NCI-H524 treated with DMSO at 0.1 percent for 48 hours (cell line): ENCODE results near the gene AOPEP.

Source experiments
- DNase-seq: peaks from one replicate; lab custom pipeline; 2025; lab: John Stamatoyannopoulos, UW

Gene AOPEP

DNA sequence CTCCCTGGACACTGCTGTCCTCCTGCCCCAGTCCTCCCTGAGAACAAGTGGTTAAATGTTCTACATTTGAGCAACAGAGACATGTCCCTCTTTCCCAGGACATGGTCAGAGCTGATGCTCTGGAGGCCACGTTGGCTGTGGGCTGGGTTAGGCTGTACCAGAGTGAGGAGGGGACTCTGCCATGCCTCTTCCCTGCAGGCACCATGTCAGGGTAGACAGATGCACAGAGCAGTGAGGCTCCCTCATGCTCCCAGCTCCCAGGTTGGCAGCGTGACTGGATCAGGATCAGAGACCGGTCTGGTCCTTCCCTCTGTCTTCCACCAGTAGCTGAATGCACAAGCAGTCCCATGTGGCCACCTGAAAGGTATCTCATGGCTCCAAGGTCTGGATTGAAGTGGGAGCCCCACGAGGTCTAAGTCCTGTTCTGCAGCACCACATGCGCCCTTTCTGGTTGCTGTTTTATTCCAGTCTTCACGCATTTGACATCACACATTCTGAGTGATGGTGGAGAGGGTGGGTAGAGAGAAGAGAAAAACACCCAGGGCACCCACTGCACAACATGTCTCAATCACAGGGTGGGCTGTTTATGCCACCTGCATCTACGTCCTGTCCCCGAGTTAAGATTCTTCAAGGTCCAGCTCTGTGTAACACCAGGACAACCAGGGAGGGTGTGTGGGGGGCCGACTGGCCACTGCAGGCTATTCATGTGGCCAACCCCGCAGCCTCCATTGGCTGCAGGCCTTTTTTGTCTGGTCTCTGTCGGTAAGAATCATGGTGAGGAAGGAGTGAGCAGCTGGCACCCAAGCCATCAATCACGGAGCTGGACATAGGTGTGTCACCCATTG is 386.2 kb downstream of the AOPEP start:
- DNase-seq = no peak

GRCh38 chr9:95115104-95115503 is 388.6 kb downstream of the AOPEP start:
- no peak for DNase-seq

- no peak for DNase-seq
These were observed 389.7 kb downstream of the AOPEP start for GRCh38 chr9:95116002-95116807.

- no peak for DNase-seq
These were observed 390.3 kb downstream of the AOPEP start for GRCh38 chr9:95116808-95117204.

GRCh38 chr9:95118596-95118995 is 392.1 kb downstream of the AOPEP start:
- no peak for DNase-seq

GRCh38 chr9:95120781-95121370 is 394.4 kb downstream of the AOPEP start:
- DNase-seq = no peak

DNA sequence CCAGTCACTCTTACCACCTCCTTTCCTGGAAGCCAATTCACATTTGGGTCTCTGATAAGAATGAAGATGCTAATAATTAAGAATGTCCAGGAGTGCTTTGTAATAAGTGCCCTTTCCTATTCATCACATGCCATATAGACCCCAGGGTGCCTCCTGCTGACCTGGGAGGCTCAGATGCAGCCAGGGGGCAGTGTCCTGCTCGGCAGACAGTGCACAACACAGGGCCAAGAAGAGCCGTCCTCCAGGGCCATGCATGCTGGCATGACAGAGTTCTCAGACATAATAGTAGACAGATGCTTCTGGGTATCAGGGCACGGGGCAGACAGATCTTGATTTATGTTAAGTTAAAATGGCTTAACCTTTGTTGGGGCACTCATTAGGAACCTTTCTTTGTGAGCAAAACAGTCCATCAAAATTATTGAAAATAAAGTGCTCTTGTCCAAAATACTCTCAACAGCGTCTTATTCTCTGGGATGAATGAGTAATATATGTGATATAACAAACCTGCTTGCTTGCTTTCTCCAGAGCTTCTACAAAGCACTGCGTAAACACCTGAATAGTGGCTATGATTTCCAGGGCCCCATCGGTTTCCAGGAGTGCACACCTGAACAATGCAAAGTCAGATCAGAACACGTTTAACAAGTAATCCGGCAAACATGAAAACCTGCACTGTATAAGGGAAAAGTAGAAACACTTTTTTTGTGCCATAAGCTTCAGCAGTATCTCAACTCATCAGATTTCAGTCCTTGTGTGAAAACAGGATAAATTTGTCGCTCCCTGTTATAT is 398.3 kb downstream of the AOPEP start:
- peak; percentile 23 for DNase-seq

- DNase-seq = no peak
These were observed 399.2 kb downstream of the AOPEP start for GRCh38 chr9:95125652-95126051.

GRCh38 chr9:95126739-95127138 is 400.2 kb downstream of the AOPEP start:
- DNase-seq = no peak

- DNase-seq = no peak
These were observed 401.0 kb downstream of the AOPEP start for GRCh38 chr9:95127249-95128176.

- no peak for DNase-seq
These were observed 401.7 kb downstream of the AOPEP start for GRCh38 chr9:95128177-95128524.

- DNase-seq = peak; percentile 97
These were observed 403.2 kb downstream of the AOPEP start for GRCh38 chr9:95129476-95130291.

- DNase-seq = no peak
These were observed 404.0 kb downstream of the AOPEP start for GRCh38 chr9:95130484-95130883.

- peak; percentile 63 for DNase-seq
These were observed 404.8 kb downstream of the AOPEP start for GRCh38 chr9:95131023-95131943.

GRCh38 chr9:95132366-95133324 is 406.1 kb downstream of the AOPEP start:
- peak; percentile 76 for DNase-seq

DNA sequence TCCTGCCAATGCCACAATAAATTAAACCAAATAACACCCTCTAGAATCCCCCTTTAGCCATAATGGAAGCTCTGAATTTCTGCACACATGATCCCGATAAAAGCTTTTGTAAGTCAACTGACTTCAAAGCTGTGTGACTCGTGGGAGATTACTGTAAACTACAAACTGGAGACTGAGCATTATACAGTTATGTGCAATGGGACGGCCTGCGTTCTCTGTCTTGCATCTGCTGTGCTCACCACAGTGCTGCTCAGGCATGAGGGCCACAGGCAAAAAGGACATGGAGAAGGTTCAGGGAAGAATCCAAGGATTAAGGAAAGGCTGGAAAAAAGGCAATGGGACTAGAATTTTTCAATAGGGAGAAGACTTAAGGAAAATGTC is 406.8 kb downstream of the AOPEP start:
- no peak for DNase-seq

DNA sequence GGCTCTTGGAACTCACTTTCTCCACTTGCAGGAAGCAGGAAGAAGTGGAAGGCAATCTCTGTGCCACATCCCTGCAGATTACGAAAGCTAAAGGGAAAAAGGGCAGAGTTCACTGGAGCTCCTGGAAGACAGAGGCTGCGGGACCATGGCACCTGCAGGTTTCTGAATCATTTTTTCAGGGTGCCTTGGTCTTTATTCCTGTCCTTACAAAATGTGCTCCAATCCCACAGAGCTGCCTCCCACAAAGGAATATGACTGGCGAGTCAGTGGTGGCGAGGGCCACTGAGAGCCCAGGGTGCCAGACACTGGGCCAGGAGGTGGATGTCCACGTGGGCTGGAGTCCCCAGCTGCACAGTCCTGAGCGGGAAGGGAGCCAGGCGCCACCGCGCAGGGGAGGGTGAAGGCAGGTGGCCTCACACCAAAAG is 408.0 kb downstream of the AOPEP start:
- DNase-seq = no peak

DNA sequence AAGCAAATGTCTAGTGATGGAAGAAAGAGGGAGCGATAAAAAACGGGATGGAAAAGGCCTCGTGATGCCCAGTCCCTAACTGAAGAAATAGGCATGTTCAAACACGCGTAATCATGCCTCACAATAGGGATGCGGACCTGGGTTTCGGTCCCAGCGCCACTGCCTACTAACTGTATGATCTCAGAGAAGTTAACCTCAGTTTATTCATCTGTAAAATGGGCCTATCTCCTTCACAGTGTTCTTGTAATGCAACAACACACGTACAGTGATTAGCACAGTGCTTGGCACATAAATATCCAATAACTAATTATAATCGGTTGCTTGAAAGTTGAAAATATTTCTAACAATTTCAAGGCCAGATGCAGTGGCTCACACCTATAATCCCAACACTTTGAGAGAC is 409.3 kb downstream of the AOPEP start:
- DNase-seq = no peak
